Lower leg skin (tissue), 4 donors: ENCODE measurements around the gene ILKAP. TPM values are rescaled to one million over a fixed set of nuclear protein-coding genes. Genes with fewer than 3 reads are reported as not detected.

ENCODE experiments used
- DNase-seq, 2 donors: peaks; one replicate each; pipeline ENCODE4 v3.0.0-alpha.2; 2019; ENCODE audit warnings: low spot score in 2 of 2
- H3K4me3 ChIP-seq: fragments of 200-600 bp; sonication (generic); 2 replicates; pipeline ENCODE4 v1.5.1; 2017; ENCODE audit warnings: mild to moderate bottlenecking, low read depth; ENCODE audit not compliant: poor library complexity, severe bottlenecking
- POLR2A ChIP-seq, 2 donors: fragments of 450-650 bp; IDR thresholded peaks; one replicate each; pipeline ENCODE4 v1.6.1; 2016 to 2017; ENCODE audit warnings: antibody characterized with exemption in 2 of 2, mild to moderate bottlenecking in 1 of 2, moderate library complexity in 1 of 2
- WGBS, 2 donors: methylation state at CpG; one replicate each; pipeline ENCODE4 v1.1.5; 2018; 5-methylcytosine and 5-hydroxymethylcytosine counted together
- intact Hi-C: fragments of 100-400 bp; cut with DNase I; formaldehyde crosslinking; loops from one replicate; pipeline ENCODE4 v1.15.0; 2023; ENCODE audit warnings: low total_unique reads
- total RNA-seq, 4 donors: library from RNA; depleted of rRNA; stranded (reverse); fragments of >200 nt; gene quantifications; one replicate each; pipeline ENCODE4 v1.1.0, GENCODE V29; 2016
- TF ChIP-seq, protein P1 (sequence below), 3 donors: fragments of 450-650 bp; IDR thresholded peaks; one replicate each; pipeline ENCODE4 v1.5.1; 2016; ENCODE audit warnings: antibody characterized with exemption in 3 of 3, mild to moderate bottlenecking in 3 of 3, moderate library complexity in 2 of 3

Gene ILKAP
- total RNA-seq, 4 donors from 2014 or later: 22.8 to 73.5 (median 32.1) TPM

DNA sequence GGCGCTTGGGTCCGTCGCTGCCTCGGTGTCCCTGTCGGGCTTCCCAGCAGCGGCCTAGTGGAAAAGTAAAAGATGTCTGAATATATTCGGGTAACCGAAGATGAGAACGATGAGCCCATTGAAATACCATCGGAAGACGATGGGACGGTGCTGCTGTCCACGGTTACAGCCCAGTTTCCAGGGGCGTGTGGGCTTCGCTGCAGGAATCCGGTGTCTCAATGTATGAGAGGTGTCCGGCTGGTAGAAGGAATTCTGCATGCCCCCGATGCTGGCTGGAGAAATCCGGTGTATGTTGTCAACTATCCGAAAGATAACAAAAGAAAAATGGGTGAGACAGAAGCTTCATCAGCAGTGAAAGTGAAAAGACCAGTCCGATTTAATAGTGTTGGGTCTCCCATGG lies 28.3 kb upstream of the ILKAP start:
- no peak for TF ChIP-seq POLR2A (IDR thresholded peaks at IDR 0.05)
- TF ChIP-seq, protein P1, sequence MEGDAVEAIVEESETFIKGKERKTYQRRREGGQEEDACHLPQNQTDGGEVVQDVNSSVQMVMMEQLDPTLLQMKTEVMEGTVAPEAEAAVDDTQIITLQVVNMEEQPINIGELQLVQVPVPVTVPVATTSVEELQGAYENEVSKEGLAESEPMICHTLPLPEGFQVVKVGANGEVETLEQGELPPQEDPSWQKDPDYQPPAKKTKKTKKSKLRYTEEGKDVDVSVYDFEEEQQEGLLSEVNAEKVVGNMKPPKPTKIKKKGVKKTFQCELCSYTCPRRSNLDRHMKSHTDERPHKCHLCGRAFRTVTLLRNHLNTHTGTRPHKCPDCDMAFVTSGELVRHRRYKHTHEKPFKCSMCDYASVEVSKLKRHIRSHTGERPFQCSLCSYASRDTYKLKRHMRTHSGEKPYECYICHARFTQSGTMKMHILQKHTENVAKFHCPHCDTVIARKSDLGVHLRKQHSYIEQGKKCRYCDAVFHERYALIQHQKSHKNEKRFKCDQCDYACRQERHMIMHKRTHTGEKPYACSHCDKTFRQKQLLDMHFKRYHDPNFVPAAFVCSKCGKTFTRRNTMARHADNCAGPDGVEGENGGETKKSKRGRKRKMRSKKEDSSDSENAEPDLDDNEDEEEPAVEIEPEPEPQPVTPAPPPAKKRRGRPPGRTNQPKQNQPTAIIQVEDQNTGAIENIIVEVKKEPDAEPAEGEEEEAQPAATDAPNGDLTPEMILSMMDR (IDR thresholded peaks at IDR 0.05): no peak
- 65 to 70% methylated on average over 21 of the region's 21 CpGs for WGBS, 2 donors
- intact Hi-C loops: no loop called here
- DNase-seq: peak in 1 of 2 donors; percentile 52
- no peak overlapping the region for H3K4me3 ChIP-seq

- intact Hi-C loops: no loop called here
- 7 to 12% methylated on average over 42 to 44 of the region's 46 CpGs for WGBS, 2 donors
- H3K4me3 ChIP-seq: no peak overlapping the region
- TF ChIP-seq POLR2A (IDR thresholded peaks at IDR 0.05): no peak
- TF ChIP-seq, protein P1 (IDR thresholded peaks at IDR 0.05): no peak
- peak; percentile 46 to 96 for DNase-seq
These were observed 27.8 kb upstream of the ILKAP start for GRCh38 chr2:238231251-238231793.

DNA sequence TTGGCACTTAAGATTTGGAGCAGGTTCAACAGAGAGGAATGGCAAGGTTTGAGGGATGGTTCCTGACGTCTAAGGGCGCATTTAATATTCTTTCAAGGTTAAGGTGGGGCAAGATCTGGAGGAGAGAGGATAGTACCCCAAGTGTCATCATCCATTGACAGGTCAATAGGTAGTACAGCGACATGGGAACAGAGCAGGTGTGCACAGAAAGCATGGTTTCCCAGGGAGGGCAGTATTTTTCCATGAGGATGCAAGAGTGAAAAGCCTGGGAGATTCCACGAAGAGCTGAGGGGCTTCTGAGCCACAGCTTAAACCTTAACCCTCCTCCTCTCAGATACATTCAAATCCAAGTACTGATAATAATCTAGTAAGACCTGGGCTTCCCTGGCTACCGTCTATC lies 27.2 kb upstream of the ILKAP start:
- WGBS, 2 donors: 78 to 79% methylated on average over 5 of the region's 5 CpGs
- H3K4me3 ChIP-seq: no peak overlapping the region
- TF ChIP-seq, protein P1 (IDR thresholded peaks at IDR 0.05): no peak
- no peak for TF ChIP-seq POLR2A (IDR thresholded peaks at IDR 0.05)
- intact Hi-C loops: no loop called here
- DNase-seq: no peak

GRCh38 chr2:238228700-238229099 lies 25.2 kb upstream of the ILKAP start:
- WGBS, 2 donors: 71 to 83% methylated on average over 4 of the region's 4 CpGs
- intact Hi-C loops: no loop called here
- H3K4me3 ChIP-seq: no peak overlapping the region
- no peak for TF ChIP-seq POLR2A (IDR thresholded peaks at IDR 0.05)
- TF ChIP-seq, protein P1 (IDR thresholded peaks at IDR 0.05): no peak
- DNase-seq: no peak

GRCh38 chr2:238227587-238228032 lies 24.1 kb upstream of the ILKAP start:
- intact Hi-C loops: no loop called here
- WGBS, 2 donors: 76 to 85% methylated on average over 11 of the region's 11 CpGs
- no peak for DNase-seq
- H3K4me3 ChIP-seq: no peak overlapping the region
- TF ChIP-seq, protein P1 (IDR thresholded peaks at IDR 0.05): no peak
- TF ChIP-seq POLR2A (IDR thresholded peaks at IDR 0.05): no peak
